H1 (cell line): ENCODE measurements around the gene CDYL2. TPM values are rescaled to one million over a fixed set of nuclear protein-coding genes. Genes with fewer than 3 reads are reported as not detected.
"Not testable (repeated sequence)": the region's sequence is repeated elsewhere in the genome, so short reads cannot be mapped to it uniquely, and the experiment has no call there.

Experiments
- CTCF ChIA-PET: fragments of 300-600 bp; sonication (Branson Sonifier 250); formaldehyde crosslinking; loops from one replicate; lab custom pipeline; 2021; ENCODE audit not compliant: partially characterized antibody; lab: Charles Lee
- POLR2A ChIA-PET: fragments of 300-600 bp; sonication (Branson Sonifier 250); formaldehyde crosslinking; loops from one replicate; lab custom pipeline; 2021; ENCODE audit warnings: inconsistent platforms; ENCODE audit not compliant: partially characterized antibody; lab: Charles Lee
- DNase-seq, 2 experiments: peaks; one replicate each; pipeline versions ENCODE4 v3.0.0 to v3.0.0-alpha.2; 2010 to 2022; ENCODE audit warnings: low spot score in 2 of 2, low read depth in 1 of 2, mixed read lengths in 1 of 2
- FAIRE-seq: peaks from 2 replicates; lab custom pipeline; 2011; peaks lifted over from hg19 to GRCh38; lab: Jason Lieb, UNC
- H2AFZ ChIP-seq: 2 replicates; pipeline ENCODE4 v1.8.1; 2012; ENCODE audit warnings: low read length, inconsistent platforms
- H2AK5ac ChIP-seq: 2 replicates; pipeline ENCODE4 v1.6.1; 2013; ENCODE audit warnings: low read depth, low read length
- H2BK120ac ChIP-seq: replicated peaks from 2 replicates; pipeline ENCODE3; 2013; ENCODE audit warnings: low read depth, low read length, inconsistent platforms
- H2BK12ac ChIP-seq: 2 replicates; pipeline ENCODE4 v1.6.1; 2013; ENCODE audit warnings: low read depth, low read length
- H2BK15ac ChIP-seq: 2 replicates; pipeline ENCODE4 v1.6.1; 2013; ENCODE audit warnings: low read length
- H2BK20ac ChIP-seq: 2 replicates; pipeline ENCODE4 v1.6.1; 2013; ENCODE audit warnings: low read length
- H2BK5ac ChIP-seq: 2 replicates; pipeline ENCODE4 v1.6.1; 2013; ENCODE audit warnings: low read depth, low read length
- H3K14ac ChIP-seq: 2 replicates; pipeline ENCODE4 v1.6.1; 2013; ENCODE audit warnings: inconsistent platforms; ENCODE audit not compliant: insufficient read length
- H3K18ac ChIP-seq: 2 replicates; pipeline ENCODE4 v1.6.1; 2013; ENCODE audit warnings: low read length; ENCODE audit errors: extremely low read depth
- H3K23ac ChIP-seq: 2 replicates; pipeline ENCODE4 v1.6.1; 2013; ENCODE audit warnings: inconsistent platforms; ENCODE audit not compliant: insufficient read length
- H3K23me2 ChIP-seq: 2 replicates; pipeline ENCODE4 v1.6.1; 2013; ENCODE audit warnings: low read depth, low read length
- H3K27ac ChIP-seq: 2 replicates; pipeline ENCODE4 v1.6.1; 2011; ENCODE audit warnings: low read depth, low read length, inconsistent platforms
- H3K27me3 ChIP-seq, 4 experiments: replicated peaks in 1 of 4; 1 replicate in 1 of 4; 2 replicates in 3 of 4; pipeline versions ENCODE4 v1.6.1 to v1.8.1; 2011 to 2013; ENCODE audit warnings: low read length in 3 of 4, mild to moderate bottlenecking in 3 of 4, inconsistent platforms in 2 of 4, mixed read lengths in 2 of 4, moderate library complexity in 1 of 4; ENCODE audit not compliant: control insufficient read depth in 3 of 4, insufficient read depth in 3 of 4; ENCODE audit errors: extremely low read depth in 1 of 4
- H3K36me3 ChIP-seq, 4 experiments: 2 replicates each; pipeline versions ENCODE4 v1.6.1 to v1.8.1; 2011 to 2013; ENCODE audit warnings: mild to moderate bottlenecking in 4 of 4, low read length in 3 of 4, moderate library complexity in 2 of 4, control low read depth in 1 of 4, inconsistent platforms in 1 of 4; ENCODE audit not compliant: insufficient read depth in 4 of 4, control insufficient read depth in 2 of 4
- H3K4ac ChIP-seq: replicated peaks from 2 replicates; pipeline ENCODE3; 2013; ENCODE audit warnings: low read length, low read depth, mixed read lengths, inconsistent platforms; ENCODE audit not compliant: insufficient read length
- H3K4me1 ChIP-seq, 4 experiments: replicated peaks in 1 of 4; 1 replicate in 1 of 4; 2 replicates in 3 of 4; pipeline versions ENCODE4 v1.6.1 to v1.8.1; 2011 to 2013; ENCODE audit warnings: low read length in 3 of 4, inconsistent platforms in 2 of 4, mixed read lengths in 1 of 4; ENCODE audit not compliant: insufficient read depth in 4 of 4, control insufficient read depth in 3 of 4
- H3K4me2 ChIP-seq, 2 experiments: 2 replicates each; pipeline versions ENCODE4 v1.6.1 to v1.8.1; 2011 to 2013; ENCODE audit warnings: low read depth in 2 of 2, low read length in 2 of 2, control low read depth in 1 of 2, inconsistent platforms in 1 of 2, mild to moderate bottlenecking in 1 of 2; ENCODE audit not compliant: insufficient read depth in 1 of 2
- H3K4me3 ChIP-seq, 4 experiments: fragments of 200-600, 300-600 bp in 1 of 4; sonication (generic), shearing (Covaris generic), sonication (Bioruptor Twin) in 1 of 4; 2 replicates each; pipeline versions ENCODE4 v1.5.1 to v1.8.1; 2011 to 2016; ENCODE audit warnings: low read length in 4 of 4, low read depth in 3 of 4, control low read depth in 2 of 4, inconsistent platforms in 2 of 4, mild to moderate bottlenecking in 2 of 4, mixed read lengths in 1 of 4, moderate library complexity in 1 of 4; ENCODE audit not compliant: insufficient read depth in 2 of 4; ENCODE audit errors: extremely low read depth in 1 of 4
- H3K56ac ChIP-seq: replicated peaks from 2 replicates; pipeline ENCODE3; 2013; ENCODE audit warnings: low read depth, mild to moderate bottlenecking, mixed read lengths, low read length, inconsistent platforms; ENCODE audit not compliant: insufficient read length
- H3K79me1 ChIP-seq: 2 replicates; pipeline ENCODE4 v1.6.1; 2013; ENCODE audit warnings: low read depth, low read length, control low read depth
- H3K79me2 ChIP-seq, 2 experiments: 2 replicates each; pipeline versions ENCODE4 v1.6.1 to v1.8.1; 2012 to 2013; ENCODE audit warnings: low read length in 2 of 2, mild to moderate bottlenecking in 2 of 2, inconsistent platforms in 1 of 2; ENCODE audit not compliant: insufficient read depth in 2 of 2, control insufficient read depth in 1 of 2
- H3K9ac ChIP-seq, 4 experiments: replicated peaks in 1 of 4; 1 replicate in 1 of 4; 2 replicates in 3 of 4; pipeline versions ENCODE4 v1.6.1 to v1.8.1; 2011 to 2013; ENCODE audit warnings: low read depth in 3 of 4, low read length in 3 of 4, control low read depth in 2 of 4, mild to moderate bottlenecking in 2 of 4, moderate library complexity in 2 of 4, inconsistent platforms in 1 of 4; ENCODE audit errors: extremely low read depth in 1 of 4
- H3K9me3 ChIP-seq, 2 experiments: 2 replicates each; pipeline versions ENCODE4 v1.6.1 to v1.8.1; 2012 to 2013; ENCODE audit warnings: mild to moderate bottlenecking in 2 of 2, moderate library complexity in 2 of 2, control low read depth in 1 of 2, inconsistent platforms in 1 of 2, low read depth in 1 of 2, low read length in 1 of 2, mixed read lengths in 1 of 2; ENCODE audit not compliant: insufficient read depth in 2 of 2
- H4K20me1 ChIP-seq, 2 experiments: replicated peaks in 1 of 2; 2 replicates each; pipeline versions ENCODE3 to v1.8.1; 2011 to 2013; ENCODE audit warnings: inconsistent platforms in 2 of 2, low read length in 2 of 2, mild to moderate bottlenecking in 1 of 2; ENCODE audit not compliant: insufficient read depth in 2 of 2, control insufficient read depth in 1 of 2
- H4K5ac ChIP-seq: 2 replicates; pipeline ENCODE4 v1.6.1; 2013; ENCODE audit warnings: low read length, low read depth, mixed read lengths, inconsistent platforms; ENCODE audit not compliant: insufficient read length
- H4K8ac ChIP-seq: 2 replicates; pipeline ENCODE4 v1.8.0; 2013; ENCODE audit warnings: mild to moderate bottlenecking, moderate library complexity, low read length, inconsistent platforms; ENCODE audit not compliant: insufficient read depth; ENCODE audit errors: extremely low read depth
- H4K91ac ChIP-seq: replicated peaks from 2 replicates; pipeline ENCODE3; 2013; ENCODE audit warnings: low read length, mixed read lengths, inconsistent platforms; ENCODE audit not compliant: insufficient read length
- WGBS, 2 experiments: shearing (Covaris generic) in 1 of 2; methylation state at CpG; one replicate each; pipeline versions ENCODE4 v1.1.6 to v1.1.7; 2013 to 2015; ENCODE audit warnings: low lambda C conversion rate in 2 of 2, mixed read lengths in 2 of 2, inconsistent platforms in 1 of 2, low coverage in 1 of 2, missing lambda C conversion rate in 1 of 2; ENCODE audit not compliant: insufficient replicate concordance in 2 of 2, insufficient coverage in 1 of 2, insufficient read length in 1 of 2; ENCODE audit errors: extremely low coverage in 1 of 2, missing lambda C conversion rate in 1 of 2; 5-methylcytosine and 5-hydroxymethylcytosine counted together
- polyA plus RNA-seq, 7 experiments: library from polyadenylated mRNA; depleted of rRNA in 3 of 7; stranded (reverse) in 5 of 7; unstranded in 2 of 7; fragments of >200 nt in 5 of 7; fragments of 200-250 nt in 2 of 7; gene quantifications; 1 replicate in 5 of 7; 2 replicates in 1 of 7; 4 replicates in 1 of 7; pipeline versions ENCODE4 v1.2.1 to v1.2.3, GENCODE V29; 2011 to 2013; ENCODE audit warnings: missing spikeins in 2 of 7, mixed read lengths in 2 of 7
- total RNA-seq: library from RNA; stranded (reverse); fragmentation: NEBNext Ultra II Directional; extraction: Animal tissue kit (Norgen Biotek cat#: 25700); gene quantifications from 2 replicates; pipeline ENCODE4 v1.2.1, GENCODE V29; 2021

The CDYL2 gene
- total and polyA plus RNA-seq, 2 of the 8 experiments (the other 6 are each of a cell fraction or from before 2014, with no cell fraction given) = 0.33 to 5.3 TPM

- H4K8ac ChIP-seq, POLR2A ChIA-PET, H3K27me3 ChIP-seq, H2BK120ac ChIP-seq, H2BK5ac ChIP-seq, H4K91ac ChIP-seq, H3K14ac ChIP-seq, H3K9ac ChIP-seq, H3K79me2 ChIP-seq, H3K23ac ChIP-seq, H3K18ac ChIP-seq, FAIRE-seq, H2AFZ ChIP-seq, H3K4me3 ChIP-seq, H3K4me2 ChIP-seq, H3K23me2 ChIP-seq, H3K79me1 ChIP-seq, H3K56ac ChIP-seq, H3K36me3 ChIP-seq, H4K5ac ChIP-seq, DNase-seq, H3K4me1 ChIP-seq, H3K27ac ChIP-seq, H2BK15ac ChIP-seq, H2BK12ac ChIP-seq, H2BK20ac ChIP-seq, H4K20me1 ChIP-seq, H2AK5ac ChIP-seq, H3K4ac ChIP-seq: not testable (repeated sequence)
- H3K9me3 ChIP-seq = peaks cover 13 to 14% of the 10 kb centered on the region in 2 experiments; a peak in 3 of 4 replicates
- 98% methylated on average over 2 of the region's 2 CpGs; no CpG with 5 or more reads in 1 of the 2 experiments for WGBS, 2 experiments
- CTCF ChIA-PET = interaction anchor here (0.6 kb wide), 1 partner anchor 43 kb away, joined by 3 read pairs; no protein-coding TSS in a partner anchor
Measured at GRCh38 chr16:80815278-80815677, 10.9 kb upstream of the CDYL2 start.
